Activated CD8-positive, alpha-beta memory T cell treated with anti-CD3 and anti-CD28 coated beads for 36 hours (primary cell): Measurements from ENCODE around the gene HEG1. TPM values are rescaled to one million over a fixed set of nuclear protein-coding genes. Genes with fewer than 3 reads are reported as not detected.

ENCODE experiments used
- CTCF ChIA-PET: fragments of 350-600 bp; sonication (Branson Sonifier 250); formaldehyde crosslinking; loops from one replicate; lab custom pipeline; 2021; ENCODE audit warnings: antibody characterized with exemption; lab: Charles Lee
- POLR2A ChIA-PET: fragments of 350-600 bp; sonication (Branson Sonifier 250); formaldehyde crosslinking; loops from one replicate; lab custom pipeline; 2021; ENCODE audit warnings: antibody characterized with exemption; lab: Charles Lee
- total RNA-seq, 2 experiments: library from RNA; stranded (reverse); gene quantifications; one replicate each; pipeline ENCODE4 v1.2.3, GENCODE V29; 2021

HEG1 gene
- total RNA-seq, 2 experiments from 2014 or later = 26.8 to 27.0 TPM

GRCh38 chr3:125051715-125052581 is 3.8 kb downstream of the HEG1 start:
- ChIA-PET CTCF (interaction anchor here (0.7 to 1.6 kb wide), 5 partner anchors 8 to 98 kb away, joined by 3 to 5 read pairs (median 3); no protein-coding TSS in a partner anchor), POLR2A (no interaction called here)

- CTCF ChIA-PET = interaction anchor here (1.4 kb wide), 1 partner anchor 12 kb away, joined by 3 read pairs; no protein-coding TSS in a partner anchor
- POLR2A ChIA-PET = no interaction called here
These were observed 4.6 kb downstream of the HEG1 start for GRCh38 chr3:125051205-125051604.

- ChIA-PET POLR2A (no interaction called here), CTCF (interaction anchor here (1.4 kb wide), 1 partner anchor 11 kb away, joined by 3 read pairs; no protein-coding TSS in a partner anchor)
These were observed 5.2 kb downstream of the HEG1 start for GRCh38 chr3:125050488-125051090.

GRCh38 chr3:125048282-125048681 is 7.5 kb downstream of the HEG1 start:
- CTCF ChIA-PET = no interaction called here
- POLR2A ChIA-PET = no interaction called here

GRCh38 chr3:125045965-125046364 is 9.8 kb downstream of the HEG1 start:
- POLR2A ChIA-PET = interaction anchor here (1.1 kb wide), 1 partner anchor 10 kb away, joined by 3 read pairs; the partner anchor contains the start of gene HEG1
- CTCF ChIA-PET = no interaction called here

- CTCF ChIA-PET = no interaction called here
- POLR2A ChIA-PET = no interaction called here
These were observed 10.6 kb downstream of the HEG1 start for GRCh38 chr3:125045194-125045593.

GRCh38 chr3:125043599-125044151 is 12.1 kb downstream of the HEG1 start:
- ChIA-PET POLR2A (no interaction called here), CTCF (interaction anchor here (1.0 kb wide), 1 partner anchor 9 kb away, joined by 3 read pairs; no protein-coding TSS in a partner anchor)

GRCh38 chr3:125042725-125043406 is 12.9 kb downstream of the HEG1 start:
- ChIA-PET CTCF (interaction anchor here (1.6 kb wide), 1 partner anchor 15 kb away, joined by 3 read pairs; no protein-coding TSS in a partner anchor), POLR2A (no interaction called here)

- CTCF ChIA-PET = interaction anchor here (1.2 kb wide), 1 partner anchor 12 kb away, joined by 3 read pairs; no protein-coding TSS in a partner anchor
- POLR2A ChIA-PET = no interaction called here
These were observed 16.4 kb downstream of the HEG1 start for GRCh38 chr3:125039131-125040100.

GRCh38 chr3:125037498-125038150 is 18.2 kb downstream of the HEG1 start:
- CTCF ChIA-PET = no interaction called here
- POLR2A ChIA-PET = interaction anchor here (0.9 kb wide), 1 partner anchor 16 kb away, joined by 6 read pairs; no protein-coding TSS in a partner anchor

- ChIA-PET POLR2A (no interaction called here), CTCF (interaction anchor here (1.4 kb wide), 1 partner anchor 23 kb away, joined by 4 read pairs; no protein-coding TSS in a partner anchor)
These were observed 20.6 kb downstream of the HEG1 start for GRCh38 chr3:125035217-125035616.

- POLR2A ChIA-PET = no interaction called here
- CTCF ChIA-PET = no interaction called here
These were observed 22.2 kb downstream of the HEG1 start for GRCh38 chr3:125033616-125034015.

- ChIA-PET POLR2A (interaction anchor here (0.5 kb wide), 1 partner anchor 32 kb away, joined by 6 read pairs; no protein-coding TSS in a partner anchor), CTCF (no interaction called here)
These were observed 22.7 kb downstream of the HEG1 start for GRCh38 chr3:125033135-125033534.

GRCh38 chr3:125032683-125033082 is 23.1 kb downstream of the HEG1 start:
- ChIA-PET POLR2A (interaction anchor here (0.5 kb wide), 1 partner anchor 32 kb away, joined by 6 read pairs; no protein-coding TSS in a partner anchor), CTCF (no interaction called here)

GRCh38 chr3:125032100-125032643 is 23.6 kb downstream of the HEG1 start:
- ChIA-PET POLR2A (no interaction called here), CTCF (no interaction called here)

GRCh38 chr3:125031544-125031943 is 24.3 kb downstream of the HEG1 start:
- POLR2A ChIA-PET = no interaction called here
- CTCF ChIA-PET = no interaction called here

GRCh38 chr3:125028657-125029056 is 27.1 kb downstream of the HEG1 start:
- ChIA-PET POLR2A (no interaction called here), CTCF (no interaction called here)
